OCI-LY1 (cell line): ENCODE measurements around the gene IRX6.

Experiments
- H2AFZ ChIP-seq: fragments of 200-600 bp; sonication (generic), shearing (Covaris generic); 2 replicates; pipeline ENCODE4 v1.6.0; 2014; ENCODE audit warnings: antibody characterized with exemption, mild to moderate bottlenecking, low read length
- H3F3A ChIP-seq: fragments of 200-600 bp; sonication (generic), shearing (Covaris generic); 2 replicates; pipeline ENCODE4 v1.6.0; 2014; ENCODE audit warnings: mild to moderate bottlenecking, antibody characterized with exemption, low read length, moderate library complexity; ENCODE audit not compliant: insufficient read depth
- H3K27ac ChIP-seq: fragments of 200-600 bp; sonication (generic); 2 replicates; pipeline ENCODE4 v1.5.1; 2014; ENCODE audit warnings: low read length, mixed run types, mild to moderate bottlenecking, low read depth; ENCODE audit not compliant: poor library complexity, severe bottlenecking
- H3K27me3 ChIP-seq: fragments of 200-600 bp; sonication (generic); 2 replicates; pipeline ENCODE4 v1.6.0; 2014; ENCODE audit warnings: antibody characterized with exemption, mild to moderate bottlenecking, low read length, moderate library complexity; ENCODE audit not compliant: insufficient read depth
- H3K36me3 ChIP-seq: fragments of 200-600 bp; sonication (generic); 2 replicates; pipeline ENCODE4 v1.6.1; 2014; ENCODE audit warnings: mild to moderate bottlenecking, antibody characterized with exemption, low read length, moderate library complexity, mixed read lengths; ENCODE audit not compliant: insufficient read depth
- H3K4me1 ChIP-seq: fragments of 200-600 bp; sonication (generic); 2 replicates; pipeline ENCODE4 v1.5.1; 2014; ENCODE audit warnings: mild to moderate bottlenecking, low read length, moderate library complexity; ENCODE audit not compliant: insufficient read depth, severe bottlenecking
- H3K4me2 ChIP-seq: fragments of 200-600 bp; sonication (generic), shearing (Covaris generic); 2 replicates; pipeline ENCODE4 v1.6.1; 2014; ENCODE audit warnings: low read length
- H3K4me3 ChIP-seq: fragments of 200-600 bp; sonication (generic); 2 replicates; pipeline ENCODE4 v1.5.1; 2014; ENCODE audit warnings: low read length, low read depth, mild to moderate bottlenecking, mixed read lengths; ENCODE audit not compliant: poor library complexity, severe bottlenecking
- H3K79me2 ChIP-seq: fragments of 200-600 bp; shearing (Covaris generic); 2 replicates; pipeline ENCODE4 v1.6.1; 2016; ENCODE audit warnings: mixed run types, low read length, mixed read lengths; ENCODE audit not compliant: insufficient read depth
- H3K9ac ChIP-seq: fragments of 200-600 bp; sonication (generic), shearing (Covaris generic); 2 replicates; pipeline ENCODE4 v1.6.1; 2014; ENCODE audit warnings: mild to moderate bottlenecking, low read length, mixed read lengths
- H3K9me2 ChIP-seq: fragments of 200-600 bp; sonication (generic), shearing (Covaris generic); 2 replicates; pipeline ENCODE4 v1.6.1; 2014; ENCODE audit warnings: low read depth, mild to moderate bottlenecking, low read length, mixed read lengths
- H3K9me3 ChIP-seq: fragments of 200-600 bp; shearing (Covaris generic); 2 replicates; pipeline ENCODE4 v1.6.1; 2014; ENCODE audit warnings: low read length, mixed read lengths
- H4K20me1 ChIP-seq: fragments of 200-600 bp; sonication (generic), shearing (Covaris generic); 2 replicates; pipeline ENCODE4 v1.6.0; 2016; ENCODE audit warnings: mild to moderate bottlenecking, low read length; ENCODE audit not compliant: insufficient read depth
- CTCF ChIP-seq: fragments of 200-600 bp; sonication (generic), shearing (Covaris generic); IDR thresholded peaks from 2 replicates; pipeline ENCODE4 v1.5.1; 2017; ENCODE audit warnings: mild to moderate bottlenecking, antibody characterized with exemption, low read length, moderate library complexity, mixed read lengths
- EZH2 ChIP-seq: fragments of 200-600 bp; sonication (generic), shearing (Covaris generic); IDR thresholded peaks from 2 replicates; pipeline ENCODE4 v1.8.0; 2017; ENCODE audit warnings: borderline replicate concordance, mixed run types, mild to moderate bottlenecking, antibody characterized with exemption, low read length, moderate library complexity, mixed read lengths

IRX6 gene

DNA sequence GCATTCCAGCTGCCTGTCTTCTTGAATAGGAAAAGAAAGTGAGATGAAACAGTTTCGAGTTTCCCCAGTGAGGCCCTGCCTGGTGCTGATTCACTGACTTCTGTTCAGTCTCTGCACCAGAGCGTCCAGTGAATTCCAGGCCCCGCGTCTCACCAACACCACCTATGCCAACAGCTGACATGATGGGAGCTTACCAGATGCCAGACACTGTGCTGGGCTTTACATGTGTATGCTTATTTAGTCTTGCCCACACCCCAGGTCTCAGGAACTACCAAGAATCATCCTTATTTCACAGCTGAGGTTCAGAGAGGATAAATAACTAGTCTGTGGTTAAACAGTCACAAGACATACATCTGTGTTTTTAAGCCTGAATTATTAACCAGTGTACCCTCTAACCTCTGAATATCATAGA is 29.1 kb upstream of the IRX6 start:
- Histone ChIP-seq H3K27me3 (no peaks in the 10 kb centered on the region), H3K9me2 (no peaks in the 10 kb centered on the region), H2AFZ (no peak overlapping the region), H3K4me2 (no peak overlapping the region), H3K36me3 (no peaks in the 10 kb centered on the region), H3K4me1 (no peaks in the 10 kb centered on the region), H3K9me3 (no peaks in the 10 kb centered on the region), H3K27ac (no peak overlapping the region), H3K79me2 (no peaks in the 10 kb centered on the region), H3K4me3 (no peak overlapping the region), H4K20me1 (no peaks in the 10 kb centered on the region), H3K9ac (no peak overlapping the region), H3F3A (no peaks in the 10 kb centered on the region)
- no peak for TF ChIP-seq CTCF
- TF ChIP-seq EZH2 = no peak

GRCh38 chr16:55297062-55297909 is 26.7 kb upstream of the IRX6 start:
- Histone ChIP-seq H2AFZ (no peak overlapping the region), H3K4me2 (no peak overlapping the region), H3K27me3 (no peaks in the 10 kb centered on the region), H3K9me3 (no peaks in the 10 kb centered on the region), H3K27ac (no peak overlapping the region), H3K79me2 (no peaks in the 10 kb centered on the region), H3K36me3 (no peaks in the 10 kb centered on the region), H3K9me2 (no peaks in the 10 kb centered on the region), H3K4me3 (no peak overlapping the region), H4K20me1 (no peaks in the 10 kb centered on the region), H3F3A (no peaks in the 10 kb centered on the region), H3K9ac (no peak overlapping the region), H3K4me1 (no peaks in the 10 kb centered on the region)
- TF ChIP-seq EZH2 = no peak

- Histone ChIP-seq H3K27ac (no peak overlapping the region), H2AFZ (no peak overlapping the region), H3K36me3 (no peaks in the 10 kb centered on the region), H3K9me2 (no peaks in the 10 kb centered on the region), H3K9me3 (no peaks in the 10 kb centered on the region), H3K9ac (no peak overlapping the region), H4K20me1 (no peaks in the 10 kb centered on the region), H3F3A (no peaks in the 10 kb centered on the region), H3K79me2 (no peaks in the 10 kb centered on the region), H3K4me3 (no peak overlapping the region), H3K4me1 (no peaks in the 10 kb centered on the region), H3K4me2 (no peak overlapping the region), H3K27me3 (no peaks in the 10 kb centered on the region)
- TF ChIP-seq CTCF (no peak), EZH2 (no peak)
Observed at GRCh38 chr16:55297910-55298479, 26.0 kb upstream of the IRX6 start.
